IPS DF 6.9 (cell line): ENCODE results near the gene SMTNL1.
A peak's percentile ranks its signal among the peaks of the same experiment; 100 is the strongest.

Experiments
- DNase-seq: peaks from one replicate; pipeline ENCODE4 v3.0.0-alpha.2; 2013; ENCODE audit warnings: low read depth, low spot score
- H3K27ac ChIP-seq: one replicate; pipeline ENCODE4 v1.5.1; 2013; ENCODE audit warnings: low read length, control low read depth
- H3K27me3 ChIP-seq: 2 replicates; pipeline ENCODE4 v1.6.1; 2013; ENCODE audit warnings: mild to moderate bottlenecking, low read length; ENCODE audit not compliant: control insufficient read depth, insufficient read depth
- H3K36me3 ChIP-seq: 2 replicates; pipeline ENCODE4 v1.6.1; 2013; ENCODE audit warnings: low read length; ENCODE audit not compliant: control insufficient read depth, insufficient read depth
- H3K4me1 ChIP-seq: 2 replicates; pipeline ENCODE4 v1.6.1; 2013; ENCODE audit warnings: low read length; ENCODE audit not compliant: control insufficient read depth, insufficient read depth
- H3K4me3 ChIP-seq: 2 replicates; pipeline ENCODE4 v1.5.1; 2013; ENCODE audit warnings: mild to moderate bottlenecking, low read length
- H3K9me3 ChIP-seq: 2 replicates; pipeline ENCODE4 v1.6.1; 2013; ENCODE audit warnings: low read length, inconsistent platforms; ENCODE audit not compliant: control insufficient read depth, insufficient read depth
- WGBS: extraction: QIAGEN DNeasy Blood & Tissue Kit; methylation state at CpG from one replicate; pipeline ENCODE4 v1.1.7; 2013; ENCODE audit warnings: mixed read lengths, missing lambda C conversion rate; ENCODE audit not compliant: insufficient read length, insufficient coverage; 5-methylcytosine and 5-hydroxymethylcytosine counted together

Gene SMTNL1

DNA sequence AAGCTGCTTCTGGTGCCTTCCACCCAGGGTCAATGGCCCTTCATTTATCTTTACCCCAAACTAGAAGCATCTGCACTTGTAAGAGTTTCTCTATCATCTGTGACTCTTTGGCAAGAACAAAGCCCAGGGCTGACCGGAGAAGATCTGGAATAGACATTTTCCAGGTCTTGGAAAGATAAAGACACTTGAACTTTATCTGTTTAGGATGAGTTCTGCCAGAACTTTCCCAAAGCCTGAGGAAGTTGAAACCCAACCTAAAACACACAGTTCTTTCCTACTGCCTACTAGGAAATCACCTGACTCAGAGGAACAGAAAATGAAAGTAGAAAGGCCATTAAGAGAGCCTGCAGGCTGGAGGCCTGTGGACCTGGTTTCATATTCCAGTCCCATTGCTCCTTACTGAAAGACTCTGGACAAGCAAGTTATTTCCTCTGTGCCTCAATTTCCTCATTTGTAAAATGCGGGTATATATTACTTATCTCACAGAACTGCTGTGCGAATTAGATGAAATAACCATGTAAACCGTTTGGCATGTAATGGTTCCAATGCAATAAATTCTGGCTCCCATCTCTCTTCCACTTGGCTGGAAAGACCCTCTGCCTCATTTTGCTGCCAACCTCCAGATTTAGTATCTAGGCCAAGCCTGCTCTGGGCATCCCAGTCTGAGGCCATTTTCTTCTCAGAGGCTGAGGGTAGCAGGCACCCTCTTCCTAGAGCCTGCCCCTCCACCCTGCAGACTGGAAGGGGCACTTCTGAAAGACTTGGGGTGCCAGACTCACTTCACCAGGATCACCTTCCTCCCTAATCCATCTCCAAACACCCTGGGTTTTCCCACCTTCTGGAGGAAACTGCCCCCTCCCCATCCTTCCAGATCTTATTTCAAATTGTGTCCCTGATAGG lies 28.9 kb downstream of the SMTNL1 start:
- WGBS, result no CpG with 5 or more reads among the region's 4 CpGs
- Histone ChIP-seq H3K27ac (no peak overlapping the region), H3K4me1 (peaks cover 5% of the 10 kb centered on the region), H3K36me3 (no peaks in the 10 kb centered on the region), H3K9me3 (no peaks in the 10 kb centered on the region), H3K27me3 (no peaks in the 10 kb centered on the region), H3K4me3 (no peak overlapping the region)
- no peak for DNase-seq

GRCh38 chr11:57566905-57567514 lies 29.6 kb downstream of the SMTNL1 start:
- H3K4me1 ChIP-seq, result peaks cover 5% of the 10 kb centered on the region
- H3K27ac ChIP-seq, result no peak overlapping the region

DNA sequence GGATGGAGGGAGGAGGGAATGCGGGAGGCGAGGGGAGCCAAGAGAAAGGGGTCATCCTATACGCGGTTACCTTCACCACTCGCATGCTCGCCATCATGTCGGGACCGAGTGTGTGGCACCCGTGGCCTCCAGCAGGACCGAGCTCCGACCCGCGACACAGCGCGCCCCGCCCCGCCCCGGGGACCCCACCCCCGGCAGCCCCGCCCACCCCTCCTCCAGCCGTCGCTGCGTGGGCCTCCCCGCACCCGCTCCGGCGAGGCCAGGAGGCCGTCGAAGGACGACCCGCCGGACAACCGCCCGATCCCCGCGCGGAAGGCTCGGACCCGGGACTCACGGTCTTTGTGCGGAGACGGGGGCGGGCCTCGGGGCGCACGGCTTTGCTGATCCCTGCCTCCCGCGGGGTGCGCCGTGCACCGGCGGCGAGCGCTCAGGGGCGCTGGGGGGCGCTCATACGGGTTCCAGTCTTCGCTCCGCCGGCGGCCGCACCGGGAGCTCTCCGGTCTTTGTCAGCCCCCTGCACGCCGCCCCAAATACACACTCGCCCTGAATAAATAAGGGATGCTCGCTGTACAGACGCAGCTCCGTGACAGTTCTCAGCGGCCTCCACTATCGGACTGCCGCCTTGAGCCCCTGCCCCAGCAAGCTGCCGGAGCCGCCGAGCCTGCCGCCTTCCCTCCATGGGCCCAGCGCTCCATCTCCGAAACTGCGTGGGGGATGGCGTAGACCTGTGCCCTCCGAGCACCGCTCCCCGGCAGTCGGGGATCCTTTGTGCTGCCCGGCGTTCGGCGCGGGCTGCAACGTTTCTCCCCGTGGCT lies 30.3 kb downstream of the SMTNL1 start, which contains the start of gene UBE2L6:
Gene UBE2L6 (minus strand): TSS at position 158 of the 815 bp plus-strand sequence. CDS start 61 bp downstream, at position 97.
- WGBS, result no CpG with 5 or more reads among the region's 92 CpGs
- H3K27me3 ChIP-seq, result no peaks in the 10 kb centered on the region
- no peak within 1 kb of the TSS for H3K27ac ChIP-seq
- H3K4me1 ChIP-seq, result peaks cover 5% of the 10 kb centered on the region; the same call in 1 of the 2 replicates
- H3K4me3 ChIP-seq, result peak within 1 kb of the TSS; percentile 48
- no peaks in the 10 kb centered on the region for H3K9me3 ChIP-seq
- no peak for DNase-seq
- H3K36me3 ChIP-seq, result no peaks in the 10 kb centered on the region

More at GRCh38 chr11:57566905-57567514, 29.6 kb downstream of the SMTNL1 start:
- Histone ChIP-seq H3K27me3 (no peaks in the 10 kb centered on the region), H3K9me3 (no peaks in the 10 kb centered on the region), H3K4me3 (peak overlapping the region; percentile 48; the same call in 1 of the 2 replicates), H3K36me3 (no peaks in the 10 kb centered on the region)
- DNase-seq, result no peak
- no CpG with 5 or more reads among the region's 15 CpGs for WGBS

DNA sequence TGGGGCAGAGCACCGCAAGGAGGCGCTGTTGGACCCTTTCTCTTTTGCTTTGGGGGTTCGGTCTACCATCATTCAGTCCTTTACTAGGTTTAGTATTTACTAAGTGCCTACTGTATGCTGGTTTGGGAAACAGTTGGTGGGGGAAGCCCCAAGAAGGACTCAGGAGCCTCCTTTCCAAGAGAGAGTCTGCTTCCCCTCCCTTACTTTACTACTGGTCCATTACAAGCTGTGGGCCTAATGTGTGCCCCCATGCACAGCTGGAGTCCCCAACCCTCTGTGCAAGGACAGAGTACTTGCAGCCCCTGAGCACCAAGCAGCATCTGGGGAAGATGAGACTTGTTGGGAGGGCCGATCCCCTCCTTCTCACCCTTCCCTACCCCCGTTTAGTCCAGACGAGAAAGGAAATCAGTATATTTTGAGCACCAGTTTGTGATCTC lies 31.0 kb downstream of the SMTNL1 start:
- no peak overlapping the region for H3K27ac ChIP-seq
- H3K4me1 ChIP-seq, result peaks cover 5% of the 10 kb centered on the region; the same call in 1 of the 2 replicates
- H3K4me3 ChIP-seq, result peak overlapping the region; percentile 48; the same call in 1 of the 2 replicates
- no CpG with 5 or more reads among the region's 6 CpGs for WGBS
- H3K36me3 ChIP-seq, result no peaks in the 10 kb centered on the region
- no peaks in the 10 kb centered on the region for H3K27me3 ChIP-seq
- H3K9me3 ChIP-seq, result no peaks in the 10 kb centered on the region
- peak; percentile 82 for DNase-seq

DNA sequence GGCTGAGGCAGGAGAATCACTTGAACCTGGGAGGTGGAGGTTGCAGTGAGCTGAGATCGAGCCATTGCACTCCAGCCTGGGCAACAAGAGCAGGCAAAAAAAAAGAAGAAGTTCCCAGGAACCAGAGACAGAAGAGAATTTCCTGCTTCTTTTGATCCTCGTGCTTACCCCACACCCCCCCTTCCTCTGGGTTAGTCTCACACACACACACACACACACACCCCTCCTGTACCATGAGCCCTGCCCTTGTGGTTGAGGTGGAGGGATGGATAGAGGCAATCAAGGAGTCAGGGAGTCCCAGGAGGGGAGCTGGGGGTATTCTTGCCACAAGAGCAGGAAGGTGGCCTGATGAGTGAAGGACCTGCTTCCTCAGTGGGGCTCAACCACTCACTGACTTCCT lies 34.2 kb downstream of the SMTNL1 start:
- no CpG with 5 or more reads among the region's 2 CpGs for WGBS
- DNase-seq, result no peak

GRCh38 chr11:57574061-57574460 lies 36.7 kb downstream of the SMTNL1 start:
- no peak overlapping the region for H3K4me3 ChIP-seq
- no peak overlapping the region for H3K27ac ChIP-seq
- DNase-seq, result no peak
- 0 out of 2 replicates have a peak, but pooled peaks cover 1% of the 10 kb centered on the region for H3K4me1 ChIP-seq
- H3K27me3 ChIP-seq, result no peaks in the 10 kb centered on the region
- WGBS, result no CpG with 5 or more reads among the region's 4 CpGs
- H3K9me3 ChIP-seq, result no peaks in the 10 kb centered on the region
- no peaks in the 10 kb centered on the region for H3K36me3 ChIP-seq

More for the DNA sequence above, 34.2 kb downstream of the SMTNL1 start:
- Histone ChIP-seq H3K9me3 (no peaks in the 10 kb centered on the region), H3K36me3 (no peaks in the 10 kb centered on the region), H3K27me3 (no peaks in the 10 kb centered on the region), H3K4me3 (no peak overlapping the region), H3K27ac (no peak overlapping the region), H3K4me1 (peaks cover 2% of the 10 kb centered on the region; the same call in 1 of the 2 replicates)

- Histone ChIP-seq H3K9me3 (no peaks in the 10 kb centered on the region), H3K36me3 (no peaks in the 10 kb centered on the region), H3K27ac (no peak overlapping the region), H3K27me3 (no peaks in the 10 kb centered on the region), H3K4me1 (no peaks in the 10 kb centered on the region), H3K4me3 (no peak overlapping the region)
- no peak for DNase-seq
- WGBS, result no CpG with 5 or more reads among the region's 9 CpGs
These were observed 46.9 kb downstream of the SMTNL1 start for GRCh38 chr11:57584341-57584740.

DNA sequence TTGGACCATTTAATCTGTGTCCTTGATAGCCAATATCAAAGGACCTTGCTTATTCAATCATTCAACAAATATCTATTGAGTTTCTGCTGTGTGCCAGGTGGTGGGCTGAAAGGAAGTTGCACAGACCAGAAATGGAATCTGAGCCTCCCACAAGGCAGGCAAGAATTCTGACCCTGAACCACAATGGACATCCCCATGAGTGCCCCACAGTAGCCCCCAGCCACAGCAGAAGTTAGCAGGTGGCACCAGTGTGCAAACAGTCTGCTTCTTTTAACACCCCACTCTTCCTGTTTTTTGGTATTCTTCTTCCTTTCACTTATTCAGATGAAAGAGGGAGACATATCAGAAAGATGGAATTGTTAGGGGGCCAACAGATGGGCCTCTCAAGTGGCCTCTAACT lies 47.9 kb downstream of the SMTNL1 start:
- H3K27ac ChIP-seq, result no peak overlapping the region

GRCh38 chr11:57586711-57587245 lies 49.4 kb downstream of the SMTNL1 start:
- H3K4me3 ChIP-seq, result no peak overlapping the region
- no peaks in the 10 kb centered on the region for H3K9me3 ChIP-seq
- no peaks in the 10 kb centered on the region for H3K27me3 ChIP-seq
- H3K36me3 ChIP-seq, result no peaks in the 10 kb centered on the region
- H3K27ac ChIP-seq, result no peak overlapping the region
- H3K4me1 ChIP-seq, result no peaks in the 10 kb centered on the region
- no CpG with 5 or more reads among the region's 2 CpGs for WGBS
- DNase-seq, result no peak

More for the DNA sequence above, 47.9 kb downstream of the SMTNL1 start:
- Histone ChIP-seq H3K36me3 (no peaks in the 10 kb centered on the region), H3K9me3 (no peaks in the 10 kb centered on the region), H3K27me3 (no peaks in the 10 kb centered on the region), H3K4me3 (no peak overlapping the region), H3K4me1 (no peaks in the 10 kb centered on the region)
- DNase-seq, result no peak
